PFSK-1 (cell line): ENCODE measurements around the gene DNAJB13.

Experiments used
- FOXP2 ChIP-seq: optimal IDR thresholded peaks from 2 replicates; pipeline ENCODE3; 2011; ENCODE audit warnings: borderline replicate concordance, control low read depth, inconsistent platforms; ENCODE audit not compliant: insufficient read depth; ENCODE audit errors: extremely low read length, extremely low read depth
- POLR2AphosphoS5 ChIP-seq: IDR thresholded peaks from 2 replicates; pipeline ENCODE4 v1.6.1; 2012; ENCODE audit warnings: low read depth, mild to moderate bottlenecking, control low read depth, low read length, moderate library complexity
- SIN3A ChIP-seq: IDR thresholded peaks from 2 replicates; pipeline ENCODE4 v1.6.1; 2012; ENCODE audit warnings: mild to moderate bottlenecking, low read length, moderate library complexity, borderline replicate concordance; ENCODE audit not compliant: insufficient read depth
- TAF1 ChIP-seq: IDR thresholded peaks from 2 replicates; pipeline ENCODE4 v1.6.1; 2012; ENCODE audit warnings: low read length, control low read depth, borderline replicate concordance; ENCODE audit not compliant: insufficient read depth
- TF ChIP-seq, protein P1 (sequence below), 2 experiments: IDR thresholded peaks; 2 replicates each; pipeline versions ENCODE4 v1.6.1 to v1.8.0; 2011 to 2012; ENCODE audit warnings: low read depth in 2 of 2, low read length in 2 of 2, control low read depth in 1 of 2, inconsistent platforms in 1 of 2, mild to moderate bottlenecking in 1 of 2, moderate library complexity in 1 of 2; ENCODE audit not compliant: insufficient read depth in 1 of 2

The DNAJB13 gene

GRCh38 chr11:73931039-73931645 lies 19.7 kb upstream of the DNAJB13 start:
- TF ChIP-seq TAF1 (no peak), FOXP2 (no peak), SIN3A (no peak), POLR2AphosphoS5 (no peak)
- TF ChIP-seq, protein P1, sequence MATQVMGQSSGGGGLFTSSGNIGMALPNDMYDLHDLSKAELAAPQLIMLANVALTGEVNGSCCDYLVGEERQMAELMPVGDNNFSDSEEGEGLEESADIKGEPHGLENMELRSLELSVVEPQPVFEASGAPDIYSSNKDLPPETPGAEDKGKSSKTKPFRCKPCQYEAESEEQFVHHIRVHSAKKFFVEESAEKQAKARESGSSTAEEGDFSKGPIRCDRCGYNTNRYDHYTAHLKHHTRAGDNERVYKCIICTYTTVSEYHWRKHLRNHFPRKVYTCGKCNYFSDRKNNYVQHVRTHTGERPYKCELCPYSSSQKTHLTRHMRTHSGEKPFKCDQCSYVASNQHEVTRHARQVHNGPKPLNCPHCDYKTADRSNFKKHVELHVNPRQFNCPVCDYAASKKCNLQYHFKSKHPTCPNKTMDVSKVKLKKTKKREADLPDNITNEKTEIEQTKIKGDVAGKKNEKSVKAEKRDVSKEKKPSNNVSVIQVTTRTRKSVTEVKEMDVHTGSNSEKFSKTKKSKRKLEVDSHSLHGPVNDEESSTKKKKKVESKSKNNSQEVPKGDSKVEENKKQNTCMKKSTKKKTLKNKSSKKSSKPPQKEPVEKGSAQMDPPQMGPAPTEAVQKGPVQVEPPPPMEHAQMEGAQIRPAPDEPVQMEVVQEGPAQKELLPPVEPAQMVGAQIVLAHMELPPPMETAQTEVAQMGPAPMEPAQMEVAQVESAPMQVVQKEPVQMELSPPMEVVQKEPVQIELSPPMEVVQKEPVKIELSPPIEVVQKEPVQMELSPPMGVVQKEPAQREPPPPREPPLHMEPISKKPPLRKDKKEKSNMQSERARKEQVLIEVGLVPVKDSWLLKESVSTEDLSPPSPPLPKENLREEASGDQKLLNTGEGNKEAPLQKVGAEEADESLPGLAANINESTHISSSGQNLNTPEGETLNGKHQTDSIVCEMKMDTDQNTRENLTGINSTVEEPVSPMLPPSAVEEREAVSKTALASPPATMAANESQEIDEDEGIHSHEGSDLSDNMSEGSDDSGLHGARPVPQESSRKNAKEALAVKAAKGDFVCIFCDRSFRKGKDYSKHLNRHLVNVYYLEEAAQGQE (IDR thresholded peaks at IDR 0.05; ENCODE audit: insufficient read depth in 1 of 2, low read depth in 2 of 2, low read length in 2 of 2), result no peak

DNA sequence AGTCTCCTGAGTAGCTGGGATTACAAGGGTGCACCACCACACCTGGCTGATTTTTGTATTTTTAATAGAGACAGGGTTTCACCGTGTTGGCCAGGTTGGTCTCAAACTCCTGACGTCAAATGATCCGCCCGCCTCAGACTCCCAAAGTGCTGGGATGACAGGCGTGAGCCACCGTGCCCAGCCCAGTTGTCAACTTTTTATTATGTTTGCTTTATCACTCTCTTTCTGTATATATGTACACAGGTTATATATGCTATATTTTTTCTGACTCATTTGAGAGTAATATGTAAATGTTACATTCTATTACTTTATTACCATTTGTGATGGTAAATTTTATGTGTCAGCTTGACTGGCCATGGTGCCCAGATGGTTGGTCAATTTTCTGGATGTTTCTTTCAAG lies 18.9 kb upstream of the DNAJB13 start:
- no peak for TF ChIP-seq TAF1
- TF ChIP-seq, protein P1 (IDR thresholded peaks at IDR 0.05; ENCODE audit: insufficient read depth in 1 of 2, low read depth in 2 of 2, low read length in 2 of 2), result no peak
- TF ChIP-seq FOXP2, result no peak
- no peak for TF ChIP-seq SIN3A
- no peak for TF ChIP-seq POLR2AphosphoS5

- TF ChIP-seq SIN3A (no peak), FOXP2 (no peak), POLR2AphosphoS5 (no peak)
Measured at GRCh38 chr11:73932781-73933180, 18.0 kb upstream of the DNAJB13 start.

DNA sequence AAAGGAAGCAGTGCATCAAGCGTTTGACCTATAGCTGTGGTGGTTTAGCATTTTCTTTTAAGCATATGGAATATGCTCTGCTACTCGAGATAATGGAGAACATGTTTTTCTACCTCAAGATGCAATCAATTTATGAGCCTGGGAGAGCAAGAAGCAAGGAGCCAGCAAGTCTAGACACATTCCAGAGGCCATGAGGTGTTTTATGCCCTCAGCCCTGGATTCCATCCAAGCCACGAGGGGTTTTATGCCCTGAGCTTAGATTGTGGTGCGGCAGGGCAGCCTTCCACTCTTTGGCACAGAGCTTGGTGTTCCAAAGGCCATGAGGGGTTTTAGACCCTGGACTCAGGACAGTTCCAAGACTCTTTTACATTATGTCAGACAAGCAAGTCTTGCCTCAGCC lies 11.7 kb upstream of the DNAJB13 start:
- TF ChIP-seq, protein P1 (IDR thresholded peaks at IDR 0.05; ENCODE audit: insufficient read depth in 1 of 2, low read depth in 2 of 2, low read length in 2 of 2), result no peak
- no peak for TF ChIP-seq TAF1
- TF ChIP-seq FOXP2, result no peak
- TF ChIP-seq POLR2AphosphoS5, result no peak
- TF ChIP-seq SIN3A, result no peak

DNA sequence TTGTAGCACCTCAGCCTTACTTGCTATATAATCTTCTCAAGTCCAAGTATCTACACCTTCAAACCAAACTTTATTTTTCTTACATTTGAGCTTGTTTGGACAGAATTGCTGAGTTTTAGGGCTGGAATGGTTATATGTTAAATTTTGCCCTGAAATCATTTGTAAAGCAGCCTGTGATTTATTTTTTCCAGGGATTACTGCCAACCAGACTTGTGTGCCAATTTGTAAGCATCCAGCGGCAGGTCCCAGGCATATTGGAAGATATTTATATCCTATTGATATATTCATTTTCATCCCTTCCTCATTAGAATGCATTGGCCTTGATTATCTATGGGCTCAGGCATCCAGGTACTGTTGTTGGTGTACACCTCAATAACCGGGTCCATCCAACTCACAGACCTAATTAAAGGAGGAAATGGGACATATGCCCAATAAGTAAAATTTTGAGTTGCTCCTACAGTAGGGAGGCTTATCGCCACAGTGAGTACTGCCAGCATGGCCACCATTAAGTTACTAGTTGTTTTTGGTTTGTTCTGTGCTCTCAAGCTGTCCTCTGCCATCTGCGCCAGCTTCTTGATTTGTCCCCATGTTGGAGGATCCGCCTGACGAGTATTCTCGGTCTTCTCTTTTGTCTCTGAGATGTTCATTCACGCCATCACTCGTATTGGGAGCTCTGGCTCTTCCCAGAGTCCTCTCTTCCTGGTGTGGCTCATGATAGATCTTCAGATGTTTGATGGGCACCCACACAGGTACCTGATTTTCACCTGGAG lies 9.8 kb upstream of the DNAJB13 start:
- TF ChIP-seq POLR2AphosphoS5 (no peak), TAF1 (no peak), SIN3A (no peak), FOXP2 (no peak)
- TF ChIP-seq, protein P1 (IDR thresholded peaks at IDR 0.05; ENCODE audit: insufficient read depth in 1 of 2, low read depth in 2 of 2, low read length in 2 of 2), result no peak
